Daoy (cell line): ENCODE results near the gene NSMF. TPM values are rescaled to one million over a fixed set of nuclear protein-coding genes. Genes with fewer than 3 reads are reported as not detected.
A peak's percentile ranks its signal among the peaks of the same experiment; 100 is the strongest.

ENCODE experiments used
- DNase-seq: peaks from one replicate; pipeline ENCODE4 v3.0.0-alpha.2; 2015; ENCODE audit warnings: low read depth
- total RNA-seq: library from RNA; depleted of rRNA; stranded (reverse); fragments of >200 nt; shearing (Covaris generic); gene quantifications from 2 replicates; pipeline ENCODE4 v1.2.3, GENCODE V29; 2014

Gene NSMF
- total RNA-seq, 1 experiment from 2014 or later: 13.7 TPM

GRCh38 chr9:137448602-137448962 is 10.6 kb downstream of the NSMF start:
- no peak for DNase-seq

- DNase-seq: no peak
These were observed 11.2 kb downstream of the NSMF start for GRCh38 chr9:137447722-137448601.

- no peak for DNase-seq
These were observed 12.2 kb downstream of the NSMF start for GRCh38 chr9:137446851-137447471.

DNA sequence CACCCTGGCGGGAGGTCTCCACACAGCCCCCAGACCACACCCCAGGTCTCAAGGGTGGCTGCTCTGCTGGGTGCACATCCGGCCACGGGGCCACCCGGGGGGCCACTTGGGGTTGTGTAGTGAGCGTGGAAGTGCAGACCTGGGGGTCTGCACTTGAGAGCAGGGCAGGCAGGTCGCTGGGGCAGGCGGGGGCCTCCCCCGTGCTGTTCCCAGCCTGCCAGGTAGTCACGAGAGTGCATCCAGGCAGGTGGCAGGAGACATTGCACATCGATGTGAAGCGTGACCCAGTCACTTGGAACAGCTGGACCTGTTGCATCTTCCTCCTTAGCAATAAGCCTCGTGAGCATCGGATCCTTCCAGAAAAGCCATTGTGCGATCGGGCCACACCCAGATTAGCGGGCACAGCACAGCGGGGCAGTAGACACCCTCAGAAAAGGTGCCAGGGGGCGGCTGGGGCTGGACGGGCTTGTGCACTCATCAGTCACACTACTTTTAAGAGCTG is 13.2 kb downstream of the NSMF start:
- no peak for DNase-seq

DNA sequence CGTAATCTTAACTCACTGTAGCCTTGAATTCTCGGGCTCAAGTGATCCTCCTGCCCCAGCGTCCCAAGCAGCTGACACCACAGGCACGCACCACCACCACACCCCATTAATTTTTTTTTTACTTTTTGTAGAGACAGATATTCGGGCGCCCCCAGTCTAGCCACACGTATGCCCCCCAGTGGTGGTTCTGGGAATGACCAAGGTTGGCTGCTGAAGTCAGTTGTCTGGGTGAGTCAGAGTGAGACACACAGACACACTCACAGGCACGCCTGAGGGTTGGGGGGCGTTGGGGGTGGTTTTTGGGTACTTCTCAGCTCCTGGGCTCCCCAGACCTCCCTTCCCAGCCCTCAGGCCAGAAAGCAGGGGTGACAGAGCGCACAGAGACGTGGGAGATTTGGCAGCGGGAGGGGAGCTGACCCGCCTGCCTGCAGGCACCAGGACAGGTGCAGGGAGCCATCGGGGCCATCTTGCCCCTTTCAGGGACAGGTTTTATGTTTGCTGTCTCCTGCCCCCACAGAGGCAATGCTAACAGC is 13.8 kb downstream of the NSMF start:
- peak; percentile 89 for DNase-seq

DNA sequence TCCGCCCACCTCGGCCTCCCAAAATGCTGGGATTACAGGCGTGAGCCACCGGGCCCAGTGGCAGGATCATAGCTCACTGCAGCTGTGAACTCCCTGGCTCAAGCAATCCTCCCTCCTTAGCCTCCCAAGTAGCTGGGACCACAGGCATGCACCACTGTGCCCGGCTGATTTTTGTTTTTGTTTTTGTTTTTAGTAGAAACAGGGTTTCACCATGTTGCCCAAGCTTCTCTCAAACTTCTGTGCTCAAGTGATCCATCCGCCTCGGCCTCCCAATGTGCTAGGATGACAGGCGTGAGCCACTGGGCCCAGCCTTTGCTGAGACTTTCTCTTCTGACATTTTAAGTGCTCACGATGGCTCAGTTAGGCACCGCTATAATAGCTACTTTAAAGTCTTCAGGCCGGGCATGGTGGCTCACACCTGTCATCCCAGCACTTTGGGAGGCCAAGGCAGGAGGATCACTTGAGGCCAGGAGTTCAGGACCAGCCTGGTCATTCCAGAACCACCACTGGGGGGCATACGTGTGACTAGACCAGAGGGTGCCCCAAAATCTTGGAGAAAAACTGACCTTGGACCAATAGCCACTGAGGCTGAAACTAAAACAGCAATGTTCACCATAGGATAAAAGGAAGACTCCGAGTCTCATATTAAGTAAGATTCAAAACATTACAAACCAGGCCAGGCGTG is 14.9 kb downstream of the NSMF start:
- no peak for DNase-seq

DNA sequence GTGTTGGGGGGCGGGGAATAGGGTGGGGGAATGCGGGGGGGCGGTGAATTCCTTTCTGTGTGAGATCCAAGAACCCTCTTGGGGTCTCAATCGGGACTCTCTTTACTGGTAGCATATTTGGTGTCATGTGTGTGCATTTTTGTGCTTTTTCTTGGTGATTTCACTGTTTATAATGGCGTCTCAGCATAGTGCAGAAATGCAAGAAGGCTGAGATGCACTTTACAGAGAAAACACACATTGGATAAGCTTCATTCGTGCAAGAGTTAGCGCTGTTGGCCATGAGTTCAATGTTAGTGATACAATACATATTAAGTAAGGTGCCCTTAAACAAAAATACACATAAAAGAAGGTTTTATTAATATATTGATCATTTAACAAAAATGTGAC is 17.2 kb downstream of the NSMF start:
- DNase-seq: no peak

- peak; percentile 60 for DNase-seq
These were observed 17.7 kb downstream of the NSMF start, which contains the start of gene ENTPD8 for GRCh38 chr9:137441289-137441934. TSS of gene ENTPD8 (minus strand) at chr9:137441357. CDS start at chr9:137438285, 3,072 bp downstream.

DNA sequence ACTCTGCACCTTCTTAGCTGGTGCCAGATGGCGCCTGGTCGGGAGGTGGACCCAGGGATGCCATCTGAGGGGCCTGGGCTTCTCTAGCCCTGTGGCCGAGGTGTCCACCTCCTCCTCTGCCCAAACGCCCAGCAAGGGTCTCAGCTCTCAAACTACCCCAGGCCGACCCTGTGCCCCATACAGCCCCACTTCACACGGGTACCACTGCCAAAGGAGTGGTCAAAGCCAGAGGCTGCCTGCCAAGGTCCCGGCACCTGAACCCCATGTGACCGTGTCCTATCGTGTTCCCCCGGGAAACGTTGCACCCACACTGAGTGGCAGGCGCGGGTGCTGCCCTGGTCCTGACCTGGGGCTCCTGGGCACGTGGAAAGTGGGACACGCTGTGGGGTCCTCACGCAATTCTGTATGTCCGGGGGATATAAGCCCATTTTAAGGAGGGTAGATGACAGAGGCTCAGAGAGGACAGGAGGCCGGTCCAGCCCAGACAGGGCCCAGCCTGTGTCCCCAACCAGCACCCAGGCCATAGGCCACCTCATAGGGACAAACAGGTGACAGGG is 19.9 kb downstream of the NSMF start:
- DNase-seq: no peak

DNA sequence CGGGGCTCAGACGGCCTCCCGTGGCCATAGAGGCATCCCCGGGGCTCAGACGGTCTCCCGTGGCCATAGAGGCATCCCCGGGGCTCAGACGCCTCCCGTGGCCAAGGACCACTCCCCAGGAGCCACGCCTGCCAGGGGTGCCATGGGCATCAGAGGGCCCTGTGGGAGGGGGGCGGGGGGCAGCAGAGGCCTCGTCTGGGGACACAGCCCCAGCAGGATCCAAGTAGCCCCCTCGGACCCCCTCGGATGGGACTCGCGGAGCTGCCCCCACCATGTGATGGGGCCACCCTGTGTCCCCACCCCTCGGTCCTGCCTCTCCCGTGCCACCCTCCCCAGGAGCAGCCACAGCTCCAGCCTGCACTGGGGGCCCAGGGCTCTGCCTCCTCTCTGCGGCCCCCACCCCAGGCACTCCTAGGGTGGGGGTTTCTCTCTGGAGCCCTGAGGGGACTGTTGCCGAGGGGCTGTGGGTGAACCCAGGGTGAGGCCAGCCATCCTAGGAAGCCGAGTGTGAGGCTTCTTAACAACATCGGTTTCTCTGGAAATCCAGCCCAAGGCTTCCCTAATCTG is 20.5 kb downstream of the NSMF start:
- DNase-seq: no peak

DNA sequence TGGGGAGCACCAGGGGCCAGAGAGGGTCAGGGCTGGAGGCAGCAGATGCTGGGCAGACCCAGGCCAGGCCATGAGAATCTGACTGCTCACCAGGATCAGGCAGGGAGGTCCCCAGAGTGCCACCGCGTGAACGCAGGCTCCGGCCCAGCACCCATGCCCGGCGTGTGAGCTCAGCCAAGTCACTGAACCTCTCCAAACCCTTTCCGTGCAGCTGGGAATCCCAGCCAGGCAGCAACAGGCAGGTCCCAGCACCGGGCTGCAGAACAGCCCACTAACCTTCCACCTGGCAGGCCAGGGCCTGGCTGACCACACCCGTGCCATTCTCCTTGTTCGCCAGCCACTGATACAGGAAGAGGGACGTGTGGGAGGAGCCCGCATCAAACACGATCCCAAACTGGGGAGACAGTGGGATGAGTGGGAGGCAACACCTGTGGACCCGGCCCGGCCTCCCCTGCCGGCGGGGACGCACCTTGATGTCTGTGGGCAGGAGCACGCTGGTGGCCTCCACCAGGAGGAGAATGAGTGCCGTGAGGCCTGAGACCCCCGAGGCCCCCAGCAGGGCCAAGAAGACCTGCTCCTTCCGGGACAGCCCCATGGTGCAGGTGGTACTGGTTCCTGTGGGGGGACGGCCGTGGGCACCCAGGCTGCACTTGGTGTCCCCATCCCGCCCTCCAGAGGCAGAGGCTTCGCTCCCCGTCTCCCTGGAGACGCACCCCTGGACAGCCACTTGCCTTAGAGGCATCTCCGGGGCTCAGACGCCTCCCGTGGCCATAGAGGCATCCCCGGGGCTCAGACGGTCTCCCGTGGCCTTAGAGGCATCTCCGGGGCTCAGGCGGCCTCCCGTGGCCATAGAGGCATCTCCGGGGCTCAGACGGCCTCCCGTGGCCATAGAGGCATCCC is 21.2 kb downstream of the NSMF start:
- DNase-seq: no peak

DNA sequence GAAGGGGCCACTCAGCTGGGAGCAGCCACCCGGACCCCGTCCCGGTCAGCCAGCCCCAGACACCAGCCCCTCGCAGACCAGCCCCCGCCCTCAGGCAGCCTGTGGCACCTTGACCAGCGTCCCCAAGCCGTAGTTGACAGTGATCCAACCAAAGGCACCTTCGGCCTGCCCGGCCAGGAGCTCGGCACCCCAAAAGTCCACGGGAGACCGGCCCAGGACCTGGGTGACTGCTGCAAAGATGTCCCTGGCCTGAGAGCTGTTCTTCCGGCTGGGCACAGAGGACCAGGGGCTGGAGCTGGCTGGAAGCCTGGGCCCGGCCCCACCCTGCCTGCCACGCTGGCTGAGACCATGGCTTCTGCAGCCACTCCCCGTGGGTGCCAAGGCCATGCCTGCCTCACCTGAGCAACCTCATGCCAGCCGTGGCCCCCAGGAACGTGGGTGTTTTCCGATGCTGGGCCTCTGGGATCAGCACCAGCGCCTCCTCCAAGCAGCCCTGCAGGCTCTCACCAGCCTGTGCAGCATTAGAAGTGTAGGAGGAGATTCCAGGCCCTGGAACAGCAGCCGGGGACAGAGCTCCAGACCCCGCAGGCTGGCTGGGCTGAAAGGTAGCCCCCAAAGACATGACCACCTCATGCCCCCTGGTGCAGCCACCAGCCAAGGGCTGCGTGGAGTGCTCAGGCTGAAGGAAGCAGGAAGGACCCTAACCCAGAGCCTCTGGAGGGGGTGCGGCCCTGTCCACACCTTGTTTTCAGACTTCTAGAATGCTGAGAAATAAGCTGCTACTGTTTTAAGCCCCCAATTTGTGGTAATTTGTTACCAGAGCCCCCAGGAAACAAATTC is 22.2 kb downstream of the NSMF start:
- no peak for DNase-seq

DNA sequence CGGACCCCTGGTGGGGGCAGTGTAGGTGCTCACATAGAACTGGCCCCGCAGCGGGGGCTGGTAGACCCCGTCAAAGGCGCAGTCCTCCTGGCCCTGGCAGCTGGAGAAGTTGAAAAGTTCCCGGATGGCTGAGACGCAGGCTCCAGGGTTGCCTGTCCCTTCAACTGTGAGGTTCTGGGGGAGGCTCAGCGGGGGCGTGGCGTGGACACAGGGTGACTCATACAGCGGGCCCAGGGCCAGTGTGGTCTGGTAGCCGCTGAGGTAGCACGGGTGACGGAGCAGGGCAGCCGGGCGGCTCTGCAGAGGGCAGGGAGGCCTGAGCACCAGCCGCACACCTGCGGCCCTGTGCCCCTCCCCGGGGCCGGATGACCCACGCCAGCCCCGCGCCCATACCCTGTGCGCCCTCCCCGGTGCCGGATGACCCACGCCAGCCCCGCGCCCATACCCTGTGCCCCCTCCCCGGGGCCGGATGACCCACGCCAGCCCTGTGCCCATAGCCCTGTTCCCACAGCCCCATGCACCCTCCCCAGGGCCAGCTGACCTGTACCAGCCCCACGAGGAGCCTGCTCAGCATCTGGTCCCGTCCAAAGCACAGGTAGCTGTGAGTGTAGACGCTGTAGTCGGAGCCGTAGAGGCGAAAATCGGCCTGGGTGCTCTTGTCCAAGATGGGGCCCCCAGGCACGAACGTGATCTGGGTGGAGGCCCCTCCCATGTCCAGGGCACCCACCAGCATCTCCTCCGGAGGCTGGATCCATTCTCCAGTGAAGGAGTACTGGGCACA is 23.0 kb downstream of the NSMF start:
- peak; percentile 96 for DNase-seq

DNA sequence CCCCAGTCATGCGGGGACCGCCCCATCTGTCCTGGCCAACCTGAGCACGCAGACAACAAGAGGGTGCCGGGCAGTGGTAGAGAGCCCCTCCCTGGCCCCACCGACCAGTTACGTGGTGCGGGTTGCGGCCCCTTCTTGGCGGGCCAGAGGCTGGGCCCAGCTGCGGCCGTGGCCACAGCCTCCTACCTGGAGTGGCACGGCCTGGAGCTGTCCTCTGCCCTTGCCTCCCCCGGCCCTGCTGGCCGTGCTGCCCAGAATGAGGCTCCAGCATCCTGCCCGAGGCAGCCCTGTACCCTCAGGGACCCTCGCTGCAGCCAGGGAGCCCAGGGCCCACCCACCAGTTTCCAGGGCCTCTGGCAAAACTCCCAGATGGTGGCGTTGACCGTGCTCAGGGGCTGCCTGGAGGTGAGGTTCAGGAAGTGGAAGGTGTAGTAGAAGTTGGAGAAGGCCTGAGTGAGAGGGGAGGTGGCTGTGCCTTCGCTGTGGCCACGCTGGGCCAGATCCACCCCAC is 23.7 kb downstream of the NSMF start:
- DNase-seq: no peak

DNA sequence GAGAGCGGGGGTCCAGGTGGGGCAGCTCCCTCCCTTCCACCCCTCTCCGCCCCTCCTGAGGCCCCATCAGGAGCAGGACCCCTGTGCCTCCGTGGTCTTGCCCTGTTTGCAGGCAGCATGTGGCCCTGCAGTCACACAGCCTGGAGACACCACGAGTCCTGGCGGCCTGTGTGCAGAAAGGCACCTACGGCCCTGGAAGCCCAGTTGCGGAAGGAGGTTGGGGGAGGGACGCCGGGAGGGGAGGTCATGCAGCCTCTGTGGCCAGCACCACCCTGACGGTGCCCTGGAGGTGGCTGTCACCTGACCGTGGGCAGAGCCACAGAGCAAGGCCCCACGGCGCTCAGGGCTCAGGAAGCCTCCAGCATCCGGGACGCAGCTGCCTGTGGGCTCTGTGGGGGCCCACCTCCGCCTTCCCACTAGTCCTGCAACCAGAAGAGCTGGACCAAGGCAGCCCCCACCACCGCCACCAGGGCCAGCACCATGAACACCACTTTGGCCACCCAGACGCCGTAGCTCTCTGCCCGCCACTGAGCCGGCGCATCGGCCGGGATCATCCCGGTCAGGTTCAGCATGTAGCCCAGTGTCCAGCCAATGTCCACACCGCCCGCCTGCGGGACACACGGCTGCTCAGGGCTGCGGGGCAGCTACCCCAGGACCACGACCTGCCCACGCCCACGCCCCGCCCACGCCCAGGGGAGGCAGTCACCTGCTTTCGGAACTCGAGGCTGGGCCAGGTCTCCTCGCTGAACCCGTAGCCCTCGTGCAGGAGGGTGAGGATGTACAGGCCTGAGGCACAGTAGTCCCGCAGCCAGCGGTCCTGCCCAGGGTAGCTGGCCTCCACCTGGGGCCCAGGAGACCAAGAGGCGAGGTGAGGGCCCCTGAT is 24.4 kb downstream of the NSMF start:
- no peak for DNase-seq

- no peak for DNase-seq
These were observed 25.2 kb downstream of the NSMF start for GRCh38 chr9:137433916-137434431.
